Measurements from ENCODE around the gene SNRNP25.

SNRNP25 gene

DNA sequence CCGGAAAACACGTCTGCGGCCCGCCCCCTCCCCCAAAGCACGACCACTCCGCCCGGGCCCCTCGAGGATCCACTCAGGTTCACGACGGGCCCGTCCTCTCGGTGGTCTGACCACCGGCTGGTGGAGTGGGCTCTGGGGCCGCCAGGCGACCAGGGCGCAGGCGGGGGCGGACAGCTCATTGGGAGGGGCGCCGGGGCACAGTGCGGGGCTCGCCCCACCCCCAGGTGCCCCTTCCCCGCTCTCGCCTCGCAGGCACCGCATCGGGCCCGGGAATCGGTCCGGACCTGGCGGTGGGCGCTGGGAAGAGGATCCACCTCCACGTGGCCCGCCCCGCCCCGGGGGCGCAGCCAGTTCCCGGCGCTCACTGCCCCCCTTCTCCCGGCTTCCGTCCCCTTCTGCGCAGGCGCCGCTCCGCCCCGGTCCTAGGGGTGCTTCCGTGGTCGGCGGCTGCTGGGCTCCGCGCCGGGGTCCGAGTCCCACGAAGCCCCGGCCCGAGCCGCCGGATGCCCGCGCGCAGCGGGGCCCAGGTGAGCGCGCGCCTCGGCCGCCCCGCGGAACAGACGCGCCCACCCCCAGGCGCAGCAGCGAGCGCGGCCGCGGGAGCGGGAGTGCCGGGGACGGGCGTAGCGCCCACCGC lies 24.3 kb downstream of the SNRNP25 start, which contains the start of gene MPG:
TSS of gene MPG (plus strand) at position 419 of the 637 bp plus-strand sequence. CDS start at position 504, 85 bp downstream.
- DNase-seq: peak; percentile 92
- ATAC-seq: peak; percentile 68

DNA sequence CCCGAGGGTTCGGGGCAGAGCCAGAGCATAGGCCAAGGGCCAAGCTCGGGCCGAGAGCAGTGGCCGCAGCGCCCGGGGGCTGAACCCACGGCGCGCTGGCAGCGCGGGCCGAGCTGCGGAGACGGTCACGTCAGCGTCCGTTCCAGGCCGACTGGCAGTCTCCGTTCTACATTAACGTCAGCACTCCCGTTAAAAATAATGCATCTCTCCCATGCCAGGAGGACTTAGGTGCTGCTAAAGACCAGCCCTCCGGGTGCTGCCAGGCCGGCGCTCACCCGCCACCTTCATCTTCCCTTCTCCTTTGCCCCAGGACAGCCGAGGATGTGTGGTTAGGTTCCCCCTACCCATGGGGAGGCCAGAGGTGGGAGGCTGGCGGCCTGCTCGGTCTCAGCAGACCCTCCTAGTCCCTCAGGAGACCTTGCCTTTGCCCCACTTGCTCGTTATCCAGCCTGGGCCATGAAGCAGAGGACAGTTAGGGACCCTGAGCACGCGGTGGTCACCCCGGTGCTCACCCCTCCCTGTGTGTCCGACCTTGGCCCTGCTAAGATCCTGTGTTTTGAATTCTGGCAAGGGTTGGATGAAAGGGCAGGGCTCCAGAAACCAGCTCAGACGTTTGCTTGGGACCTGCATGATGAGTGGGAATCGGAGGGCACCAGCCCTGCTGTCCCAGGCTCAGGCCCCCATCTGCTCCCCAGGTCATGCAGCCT lies 25.0 kb downstream of the SNRNP25 start:
- ATAC-seq (no peak), DNase-seq (no peak)

DNA sequence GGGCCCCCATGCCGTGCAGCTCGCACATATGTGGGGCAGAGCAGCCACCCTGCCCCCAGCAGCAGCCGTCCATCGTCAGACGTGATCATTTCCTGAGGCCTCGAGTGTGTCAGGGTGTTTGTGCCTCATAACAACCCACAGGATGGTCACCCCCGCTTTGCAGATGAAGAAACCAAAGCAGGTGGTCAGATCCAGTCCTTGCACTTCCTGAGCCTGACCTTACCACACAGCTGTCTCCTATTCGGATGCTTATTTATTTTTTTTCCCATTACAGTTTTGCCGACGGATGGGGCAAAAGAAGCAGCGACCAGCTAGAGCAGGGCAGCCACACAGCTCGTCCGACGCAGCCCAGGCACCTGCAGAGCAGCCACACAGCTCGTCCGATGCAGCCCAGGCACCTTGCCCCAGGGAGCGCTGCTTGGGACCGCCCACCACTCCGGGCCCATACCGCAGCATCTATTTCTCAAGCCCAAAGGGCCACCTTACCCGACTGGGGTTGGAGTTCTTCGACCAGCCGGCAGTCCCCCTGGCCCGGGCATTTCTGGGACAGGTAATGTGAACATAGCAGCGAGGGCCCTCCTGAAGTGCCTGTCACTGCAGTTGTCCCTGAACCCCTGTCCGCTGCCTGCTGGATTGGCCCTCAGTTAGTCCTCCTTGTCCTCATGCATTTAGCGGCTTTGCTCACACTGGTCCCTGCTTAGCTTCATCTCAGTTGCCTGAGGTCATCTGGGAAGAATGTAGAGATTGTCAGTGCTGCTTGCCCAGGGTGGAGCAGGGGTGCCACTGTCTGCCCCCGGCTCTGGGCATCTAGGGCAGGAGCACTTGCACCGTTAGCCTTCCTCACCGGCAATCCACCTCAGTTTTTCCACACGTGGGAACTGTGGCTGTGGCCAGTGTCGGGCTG lies 25.8 kb downstream of the SNRNP25 start:
- no peak for ATAC-seq
- no peak for DNase-seq

DNA sequence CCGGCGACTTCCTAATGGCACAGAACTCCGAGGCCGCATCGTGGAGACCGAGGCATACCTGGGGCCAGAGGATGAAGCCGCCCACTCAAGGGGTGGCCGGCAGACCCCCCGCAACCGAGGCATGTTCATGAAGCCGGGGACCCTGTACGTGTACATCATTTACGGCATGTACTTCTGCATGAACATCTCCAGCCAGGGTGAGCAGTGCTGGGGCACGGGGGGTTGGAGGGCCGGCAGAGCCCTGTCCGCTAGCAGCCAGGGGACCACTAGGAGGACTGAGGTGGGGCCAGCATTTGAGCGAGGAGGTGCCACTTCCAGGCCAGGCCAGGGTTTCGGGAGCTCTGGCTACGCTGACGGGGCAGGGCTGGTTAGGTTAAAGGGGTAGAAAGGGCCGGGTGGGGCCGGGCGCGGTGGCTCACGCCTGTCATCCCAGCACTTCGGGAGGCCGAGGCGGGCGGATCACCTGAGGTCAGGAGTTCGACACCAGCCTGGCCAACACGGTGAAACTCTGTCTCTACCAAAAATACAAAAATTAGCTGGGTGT lies 29.5 kb downstream of the SNRNP25 start:
- ATAC-seq (no peak), DNase-seq (no peak)

DNA sequence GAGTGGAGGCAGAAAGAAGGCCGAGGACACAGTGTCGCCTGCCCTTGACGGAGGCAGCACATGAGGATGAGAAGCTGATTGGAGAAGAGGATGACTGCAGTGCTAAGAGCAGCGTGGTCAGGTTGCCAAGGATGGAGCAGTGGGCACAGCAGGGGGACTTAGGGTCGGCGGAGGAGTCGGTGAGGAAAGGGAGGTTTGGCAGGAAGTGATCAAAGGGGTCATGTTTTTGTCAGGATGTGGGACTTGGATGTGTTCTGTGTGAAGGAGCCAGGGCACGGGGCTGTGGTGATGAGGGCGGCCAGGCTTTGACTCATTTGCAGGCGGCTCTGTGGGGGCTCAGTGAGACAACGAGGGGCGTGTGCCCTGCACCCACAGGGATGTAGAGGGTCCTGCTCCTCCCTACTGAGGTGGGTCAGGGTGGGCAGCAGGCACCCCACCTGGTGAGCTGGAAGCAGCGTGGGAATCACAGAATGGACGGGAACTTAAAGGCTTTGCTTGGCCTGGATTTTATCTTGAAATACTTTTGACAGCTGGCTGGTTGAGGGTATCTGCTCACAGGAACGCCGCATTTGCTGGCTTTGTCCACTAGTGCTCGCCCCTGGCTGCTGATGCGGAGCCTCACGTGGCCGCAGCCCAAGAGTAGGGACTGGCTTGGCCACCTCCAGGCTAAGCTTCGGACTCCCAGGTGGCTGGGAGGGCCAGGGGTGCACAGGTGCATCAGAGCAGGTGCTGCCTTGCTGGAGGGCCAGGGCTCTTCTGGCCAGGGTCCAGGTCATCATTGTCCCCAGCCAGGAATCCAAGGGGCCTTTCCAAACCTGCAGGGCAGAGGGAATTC lies 30.4 kb downstream of the SNRNP25 start:
- DNase-seq (peak; percentile 41), ATAC-seq (no peak)

DNA sequence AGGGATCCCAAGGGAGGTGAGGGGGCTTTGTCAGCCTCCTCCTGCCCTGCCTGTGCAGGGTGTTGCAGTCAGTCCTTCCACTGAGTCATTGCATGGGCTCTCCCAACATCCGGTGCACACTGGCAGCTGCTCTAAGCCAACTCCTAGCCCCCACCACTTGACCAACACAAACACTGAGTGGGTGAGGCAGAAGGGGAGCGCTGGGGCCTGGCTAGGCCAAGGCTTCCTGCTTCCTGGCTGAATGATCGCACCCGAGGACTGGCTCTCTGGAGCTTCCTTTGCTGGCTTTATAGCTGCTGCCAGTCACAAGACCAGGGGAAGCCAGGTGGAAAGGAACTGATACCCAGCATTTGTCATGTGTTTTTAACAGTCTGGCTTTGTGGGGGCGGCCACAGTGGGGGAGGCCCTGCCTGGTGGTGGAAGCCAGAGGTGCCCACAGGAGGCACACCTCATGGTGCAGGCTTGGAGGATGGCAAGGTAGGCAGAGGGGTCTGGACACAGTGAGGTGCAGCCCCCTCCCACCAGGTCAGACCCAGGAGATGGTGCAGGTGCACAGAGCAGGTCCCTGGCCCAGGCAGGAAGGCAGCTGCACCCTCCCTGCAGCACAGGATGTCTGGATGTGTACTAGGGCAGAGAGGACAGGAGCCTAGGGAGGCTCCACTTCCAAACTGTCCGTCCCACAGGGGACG lies 31.2 kb downstream of the SNRNP25 start:
- DNase-seq (peak; percentile 79), ATAC-seq (peak; percentile 94)

DNA sequence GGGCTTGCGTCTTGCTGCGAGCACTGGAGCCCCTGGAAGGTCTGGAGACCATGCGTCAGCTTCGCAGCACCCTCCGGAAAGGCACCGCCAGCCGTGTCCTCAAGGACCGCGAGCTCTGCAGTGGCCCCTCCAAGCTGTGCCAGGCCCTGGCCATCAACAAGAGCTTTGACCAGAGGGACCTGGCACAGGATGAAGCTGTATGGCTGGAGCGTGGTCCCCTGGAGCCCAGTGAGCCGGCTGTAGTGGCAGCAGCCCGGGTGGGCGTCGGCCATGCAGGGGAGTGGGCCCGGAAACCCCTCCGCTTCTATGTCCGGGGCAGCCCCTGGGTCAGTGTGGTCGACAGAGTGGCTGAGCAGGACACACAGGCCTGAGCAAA lies 31.8 kb downstream of the SNRNP25 start:
- no peak for ATAC-seq
- DNase-seq: no peak

DNA sequence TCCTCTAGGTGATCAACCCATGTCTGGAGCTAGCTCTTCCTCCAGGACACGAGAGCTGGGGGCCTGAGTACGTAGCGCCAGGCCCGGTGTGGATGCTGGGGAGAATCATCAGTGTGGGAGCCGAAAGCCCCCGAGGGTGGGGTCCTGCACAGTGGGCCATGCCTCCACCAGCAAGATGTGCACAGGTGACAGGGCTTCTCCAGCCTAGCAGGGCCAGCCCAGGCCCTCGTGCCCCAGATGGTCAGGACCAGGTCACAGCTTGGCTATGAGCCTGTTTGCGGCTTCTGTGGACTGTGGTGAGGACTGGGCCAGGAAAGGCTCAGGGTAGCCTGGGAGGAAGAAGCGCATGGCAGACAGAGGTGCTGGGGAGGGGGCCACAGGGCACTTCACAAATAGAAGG lies 32.2 kb downstream of the SNRNP25 start:
- ATAC-seq (no peak), DNase-seq (no peak)

DNA sequence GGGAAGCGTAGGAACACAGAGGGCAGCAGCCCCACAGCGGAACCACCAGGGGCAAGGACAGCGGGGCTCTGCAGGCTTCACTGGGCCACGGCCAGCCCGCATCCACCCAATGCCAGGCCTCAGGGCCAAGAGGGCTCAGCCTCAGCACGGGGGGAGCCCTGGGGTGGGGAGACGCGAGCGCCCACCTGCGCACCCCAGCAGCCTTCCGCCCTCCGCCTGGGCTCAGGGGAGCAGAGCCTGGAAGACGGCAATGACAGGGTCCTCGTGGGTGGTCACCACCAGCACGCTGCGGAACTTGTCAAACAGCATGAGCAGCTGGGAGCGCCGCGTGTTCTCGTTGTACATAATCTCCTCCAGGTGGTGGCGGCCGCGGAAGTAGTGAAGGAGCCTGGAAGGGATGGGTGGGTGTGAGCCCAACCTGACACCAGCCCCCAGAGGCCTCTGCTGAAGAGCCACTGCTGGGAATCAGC lies 32.9 kb downstream of the SNRNP25 start:
- DNase-seq: no peak
- ATAC-seq: no peak

DNA sequence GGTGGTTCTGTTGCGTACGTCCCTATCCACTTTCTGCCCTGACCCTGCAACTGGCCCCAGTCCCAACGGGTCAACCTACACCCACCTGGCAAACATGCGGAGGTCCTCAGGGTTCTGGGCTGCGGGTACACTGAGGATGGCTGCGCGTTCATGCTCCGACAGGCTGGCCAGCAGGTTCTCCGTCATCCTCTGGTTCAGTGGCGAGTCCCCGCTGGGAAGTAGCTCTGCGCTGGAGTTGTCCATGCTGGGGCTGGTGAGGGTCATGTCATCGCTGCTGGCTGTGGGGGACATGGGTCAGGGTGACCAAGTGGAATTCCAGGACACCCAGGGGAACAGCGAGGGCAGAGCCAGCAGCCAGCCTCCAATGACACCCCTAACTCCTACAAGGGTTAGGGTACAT lies 35.0 kb downstream of the SNRNP25 start:
- no peak for DNase-seq
- no peak for ATAC-seq

DNA sequence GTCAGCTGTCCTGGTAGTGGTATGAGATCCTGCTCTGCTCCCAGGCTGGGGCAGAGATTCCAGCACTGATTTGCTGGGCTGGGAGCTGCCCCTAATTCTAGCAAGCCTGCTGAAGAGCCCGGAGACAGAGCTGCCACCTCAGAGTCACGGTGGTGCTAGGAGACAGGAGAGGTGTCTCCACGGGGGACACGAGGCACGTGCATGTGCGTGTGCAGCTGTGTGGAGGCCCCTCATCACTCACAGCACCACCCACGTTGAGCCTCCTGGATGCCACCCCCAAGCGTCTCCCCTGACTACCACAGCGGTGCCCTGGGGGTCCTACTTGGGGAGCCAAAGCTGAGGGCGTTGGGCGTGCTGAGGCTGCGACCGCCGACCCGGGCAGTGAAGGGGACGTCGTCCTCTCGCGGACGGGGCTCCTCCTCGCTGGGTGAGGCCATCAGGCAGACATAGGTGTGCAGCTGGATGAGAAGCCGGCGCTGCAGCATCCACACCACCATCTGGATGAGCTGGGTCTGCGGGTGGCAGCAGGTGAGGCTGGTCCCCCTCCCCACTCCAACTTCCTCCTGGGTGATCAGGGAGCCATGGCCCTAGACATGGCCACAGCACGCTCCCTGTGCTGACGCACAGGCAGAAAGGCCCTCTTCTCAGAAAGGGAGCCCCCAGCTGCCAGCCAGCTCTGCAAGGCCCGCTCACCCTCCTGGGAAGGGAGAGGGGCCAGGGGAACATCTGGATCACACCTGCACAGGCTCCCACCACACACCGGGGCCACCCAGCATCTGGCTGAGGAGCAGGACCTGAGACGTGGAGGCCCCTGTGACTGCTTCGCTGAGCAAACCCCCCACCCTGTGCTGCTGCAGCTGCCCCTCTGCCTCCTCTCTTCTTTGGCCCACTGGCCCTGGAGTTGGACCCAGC lies 36.0 kb downstream of the SNRNP25 start:
- no peak for ATAC-seq
- DNase-seq: no peak

DNA sequence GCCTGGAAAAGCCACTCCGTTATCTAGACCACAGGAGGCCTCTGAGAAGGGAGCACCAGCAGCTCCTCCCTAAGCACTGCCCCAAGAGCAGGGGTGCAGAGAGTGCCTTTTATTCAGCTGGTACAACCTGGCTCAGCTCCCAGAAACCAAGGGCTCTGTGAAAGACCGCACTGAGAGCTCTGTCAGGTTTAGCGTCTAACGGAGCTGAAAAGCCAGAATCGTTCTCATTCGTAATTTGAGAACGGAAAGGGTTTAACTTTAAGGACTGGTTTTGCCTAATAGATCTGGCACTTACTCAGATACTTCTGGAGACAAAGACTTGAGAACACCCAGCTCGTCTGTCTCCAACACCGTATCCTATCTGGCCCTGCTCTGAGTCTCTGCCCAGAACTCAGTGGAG lies 37.9 kb downstream of the SNRNP25 start:
- DNase-seq (no peak), ATAC-seq (no peak)

DNA sequence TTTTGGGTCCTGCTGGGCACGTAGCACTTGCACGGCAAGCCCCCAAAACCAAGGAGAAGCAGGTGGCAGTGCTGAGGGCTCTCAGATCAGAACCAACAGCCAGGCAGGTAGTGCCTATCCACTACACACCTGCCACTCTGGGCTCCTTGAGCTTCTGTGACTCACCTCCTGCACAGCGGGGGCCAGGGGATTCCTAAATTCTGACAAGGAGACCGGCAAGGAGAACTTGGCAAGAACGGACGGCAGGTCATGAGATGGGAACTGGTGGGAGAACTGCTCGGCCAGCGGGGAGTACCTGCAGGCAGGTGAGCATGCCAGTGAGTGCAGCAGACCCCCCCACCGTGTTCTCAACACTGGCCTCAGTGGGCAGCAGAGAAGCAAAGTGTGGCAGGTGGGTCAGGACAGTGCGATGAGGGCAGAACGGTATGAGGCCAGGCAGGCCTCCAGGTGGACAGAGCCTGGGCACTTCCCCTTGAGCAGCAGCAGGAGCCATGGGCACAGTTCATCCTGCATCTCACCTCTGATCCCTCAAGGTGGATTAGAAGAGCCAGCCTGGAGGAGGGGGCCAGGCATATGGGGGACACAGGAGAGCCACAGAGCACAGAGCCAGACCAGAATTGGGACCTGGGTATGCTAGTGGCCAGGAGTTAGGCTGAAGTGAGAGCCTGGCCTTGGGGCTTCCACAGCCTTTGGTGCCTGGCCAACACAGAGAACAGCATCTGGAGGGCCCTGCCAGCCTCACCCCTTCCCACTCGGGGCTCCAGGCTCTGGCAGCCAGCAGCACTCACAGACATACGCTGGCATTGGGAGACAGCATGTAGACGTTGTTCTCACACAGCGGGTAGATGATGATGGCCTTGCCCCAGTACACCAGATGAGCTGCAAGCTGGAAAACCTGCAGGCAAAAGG lies 39.1 kb downstream of the SNRNP25 start:
- DNase-seq: no peak
- ATAC-seq: no peak

DNA sequence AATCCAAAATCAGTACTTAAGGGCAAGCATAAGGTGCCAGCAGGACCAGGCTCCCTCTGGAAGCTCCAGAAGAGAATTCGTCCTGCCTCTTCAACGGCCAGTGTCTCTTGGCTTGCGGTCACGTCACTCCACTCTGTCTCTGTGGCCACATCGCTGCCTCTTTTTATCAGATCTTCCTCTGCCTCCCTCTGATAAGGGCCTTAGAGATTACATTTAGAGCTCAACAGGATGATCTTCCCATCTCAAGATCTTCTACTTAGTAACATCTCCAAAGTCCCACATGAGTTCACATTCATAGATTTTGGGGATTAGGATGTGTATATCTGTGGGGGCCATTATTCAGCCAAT lies 41.3 kb downstream of the SNRNP25 start:
- no peak for DNase-seq
- ATAC-seq: no peak

DNA sequence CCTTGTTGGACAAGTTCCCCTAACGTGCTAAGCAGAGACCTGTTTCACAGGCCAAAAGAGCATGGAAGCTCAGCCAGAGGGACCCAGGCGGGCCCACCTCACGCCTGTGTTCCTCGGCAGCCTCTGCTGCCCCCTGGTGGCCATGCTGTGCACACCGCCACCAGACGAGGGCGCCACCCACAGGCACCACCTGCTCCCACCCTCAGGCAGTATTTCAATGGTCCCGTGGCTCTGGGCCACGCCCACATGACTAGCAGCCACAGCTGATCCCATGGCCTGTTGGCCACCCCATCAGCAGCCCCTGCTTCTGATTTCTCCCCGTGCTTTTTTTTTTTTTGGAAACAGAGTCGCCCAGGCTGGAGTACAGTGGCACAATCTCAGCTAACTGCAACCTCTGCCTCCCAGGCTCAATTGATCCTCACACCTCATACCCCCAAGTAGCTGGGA lies 43.3 kb downstream of the SNRNP25 start:
- DNase-seq (peak; percentile 92), ATAC-seq (peak; percentile 94)

DNA sequence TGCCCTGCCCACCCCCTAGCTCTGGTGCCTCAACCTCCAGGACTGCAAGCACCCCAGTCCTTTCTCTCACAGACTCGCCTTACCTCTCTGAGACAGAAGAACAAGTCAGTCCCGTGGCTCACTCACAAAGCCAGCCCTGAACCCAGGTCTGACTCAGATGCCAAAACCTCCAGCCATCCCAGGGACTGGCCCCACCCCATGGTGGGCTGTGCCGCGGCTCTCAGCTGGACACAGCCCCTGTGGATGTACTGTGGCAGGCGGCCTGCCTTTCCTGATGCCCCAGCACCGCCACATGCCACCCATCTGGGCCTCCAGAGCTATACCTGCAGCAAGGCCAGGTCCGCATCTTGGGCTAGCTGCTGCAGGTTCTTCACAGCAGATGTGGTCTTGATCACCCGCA lies 44.2 kb downstream of the SNRNP25 start:
- no peak for ATAC-seq
- no peak for DNase-seq

DNA sequence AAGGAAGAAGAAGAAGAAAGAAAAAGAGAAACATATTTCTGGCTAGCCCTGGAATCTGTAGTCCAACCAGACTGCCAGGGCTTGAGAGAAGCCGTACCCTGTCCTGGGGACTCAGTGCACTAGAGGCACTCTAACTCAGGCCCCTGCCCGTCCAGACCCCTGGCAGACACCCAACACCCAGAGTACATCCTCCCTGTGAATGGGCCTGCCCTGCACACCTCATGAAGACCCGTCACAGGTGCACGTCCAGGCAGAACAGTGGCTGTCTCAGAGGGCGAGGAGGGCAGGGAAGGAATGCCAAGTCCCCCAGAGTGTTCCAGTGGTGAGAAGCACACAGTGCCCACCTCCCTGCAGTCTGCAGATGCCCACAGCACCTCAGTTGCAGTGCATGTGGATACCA lies 47.4 kb downstream of the SNRNP25 start:
- DNase-seq (no peak), ATAC-seq (no peak)

DNA sequence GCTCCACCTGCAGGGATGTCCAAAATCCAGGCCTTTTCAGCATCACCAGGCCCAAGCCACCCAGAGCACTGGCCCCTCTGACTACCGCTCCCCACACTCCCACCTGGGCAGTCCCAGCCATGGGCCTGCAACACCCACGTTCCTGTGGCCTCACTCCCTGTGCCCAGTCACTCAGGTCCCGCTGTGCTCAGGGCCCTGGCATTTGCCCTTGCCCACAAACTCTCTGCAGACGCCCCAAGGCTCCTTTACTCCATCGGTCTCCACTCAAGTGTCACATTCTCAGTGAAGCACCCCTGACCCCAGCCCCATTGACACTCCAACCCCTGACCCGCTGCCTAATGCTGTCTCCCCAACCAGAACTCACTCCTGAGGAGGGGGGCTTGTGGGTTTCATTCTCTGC lies 48.0 kb downstream of the SNRNP25 start:
- ATAC-seq (no peak), DNase-seq (no peak)

Data from stimulated activated naive CD8-positive, alpha-beta T cell treated with anti-CD3 and anti-CD28 coated beads, Interleukin-15, Interleukin-2, amounts not matched to agents 100 U/mL and 50 U/mL, for 24 hours (primary cell).